ENCODE data around the gene ITGA4. TPM values are rescaled to one million over a fixed set of nuclear protein-coding genes. Genes with fewer than 3 reads are reported as not detected.

ITGA4 gene
- total and polyA plus RNA-seq, 7 donors: 1.8 to 15.6 (median 11.4) TPM

DNA sequence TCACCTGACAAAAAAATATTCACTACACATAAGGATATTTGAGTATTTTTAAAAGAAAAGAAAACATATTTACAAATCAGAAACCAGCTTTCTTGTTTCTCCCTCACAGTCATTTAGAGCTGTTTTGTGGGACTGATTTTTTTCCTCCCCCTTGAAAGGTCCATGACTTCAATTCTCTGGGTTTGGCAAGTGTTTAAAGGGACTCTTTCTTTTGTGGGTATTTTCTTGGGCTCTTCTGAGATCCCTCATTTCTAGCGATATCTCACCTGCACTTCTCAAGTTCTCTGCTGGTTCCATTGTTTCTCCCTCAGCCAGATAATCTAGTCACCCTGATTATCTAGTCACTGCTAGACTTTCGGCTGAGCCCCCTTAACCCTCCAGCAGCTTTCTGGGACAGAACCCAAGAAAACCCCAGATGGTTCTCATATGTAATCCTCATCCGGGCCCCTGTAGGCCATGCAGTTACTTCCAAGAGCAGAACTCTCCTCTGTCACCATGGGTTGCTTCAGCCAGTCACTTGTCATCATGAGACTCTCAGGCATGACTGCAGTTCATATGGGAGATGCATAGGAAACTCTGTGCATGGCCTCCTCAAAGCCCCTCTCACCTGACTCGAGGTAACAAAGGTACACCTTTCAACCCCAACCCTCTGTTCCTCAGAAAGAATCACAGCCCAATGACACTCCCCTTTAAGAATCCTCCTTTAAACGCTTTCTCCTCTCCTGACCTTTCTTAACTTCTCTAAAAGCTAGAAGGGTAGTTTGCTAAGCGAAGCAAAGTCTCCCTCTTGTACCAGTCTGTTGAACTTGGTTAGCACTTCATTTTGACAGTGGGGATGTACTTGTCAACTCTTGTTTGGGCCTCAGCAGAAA lies 36.7 kb upstream of the ITGA4 start:
- Histone ChIP-seq H3K4me3 (no peak overlapping the region), H3K36me3 (no peaks in the 10 kb centered on the region), H3K27ac (no peak overlapping the region), H3K4me1 (no peaks in the 10 kb centered on the region), H3K27me3 (no peaks in the 10 kb centered on the region), H3K9me3 (peaks cover 0 to 2% (median under 1%) of the 10 kb centered on the region in 4 donors)
- DNase-seq: no peak
- TF ChIP-seq POLR2A (IDR thresholded peaks at IDR 0.05): no peak
- no peak for TF ChIP-seq POLR2AphosphoS5 (IDR thresholded peaks at IDR 0.05)
- no peak for TF ChIP-seq EP300 (IDR thresholded peaks at IDR 0.05)
- TF ChIP-seq, protein P1, sequence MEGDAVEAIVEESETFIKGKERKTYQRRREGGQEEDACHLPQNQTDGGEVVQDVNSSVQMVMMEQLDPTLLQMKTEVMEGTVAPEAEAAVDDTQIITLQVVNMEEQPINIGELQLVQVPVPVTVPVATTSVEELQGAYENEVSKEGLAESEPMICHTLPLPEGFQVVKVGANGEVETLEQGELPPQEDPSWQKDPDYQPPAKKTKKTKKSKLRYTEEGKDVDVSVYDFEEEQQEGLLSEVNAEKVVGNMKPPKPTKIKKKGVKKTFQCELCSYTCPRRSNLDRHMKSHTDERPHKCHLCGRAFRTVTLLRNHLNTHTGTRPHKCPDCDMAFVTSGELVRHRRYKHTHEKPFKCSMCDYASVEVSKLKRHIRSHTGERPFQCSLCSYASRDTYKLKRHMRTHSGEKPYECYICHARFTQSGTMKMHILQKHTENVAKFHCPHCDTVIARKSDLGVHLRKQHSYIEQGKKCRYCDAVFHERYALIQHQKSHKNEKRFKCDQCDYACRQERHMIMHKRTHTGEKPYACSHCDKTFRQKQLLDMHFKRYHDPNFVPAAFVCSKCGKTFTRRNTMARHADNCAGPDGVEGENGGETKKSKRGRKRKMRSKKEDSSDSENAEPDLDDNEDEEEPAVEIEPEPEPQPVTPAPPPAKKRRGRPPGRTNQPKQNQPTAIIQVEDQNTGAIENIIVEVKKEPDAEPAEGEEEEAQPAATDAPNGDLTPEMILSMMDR (IDR thresholded peaks at IDR 0.05): no peak
- intact Hi-C loops (cut with DNase I): no loop called here
- 81 to 85% methylated on average over 6 of the region's 6 CpGs for WGBS, 2 donors

DNA sequence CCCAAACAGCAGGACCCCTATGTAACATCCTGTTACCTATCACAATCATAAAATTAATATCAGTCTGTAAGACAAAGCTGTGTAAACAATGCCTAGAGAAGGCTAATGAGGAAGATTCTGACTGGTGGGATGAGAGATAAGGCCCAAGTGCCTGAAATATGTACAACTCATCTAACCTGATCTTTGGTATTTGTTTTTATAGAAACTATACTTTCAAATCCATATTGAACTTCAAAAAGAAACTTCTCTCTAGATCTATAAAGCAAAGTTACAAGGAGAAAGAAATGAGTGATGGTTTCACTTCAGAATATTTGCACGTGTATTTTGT lies 36.1 kb upstream of the ITGA4 start:
- Histone ChIP-seq H3K27ac (no peak overlapping the region), H3K4me3 (no peak overlapping the region)
- WGBS, 2 donors: 47 to 72% methylated on average over 1 of the region's 1 CpG

DNA sequence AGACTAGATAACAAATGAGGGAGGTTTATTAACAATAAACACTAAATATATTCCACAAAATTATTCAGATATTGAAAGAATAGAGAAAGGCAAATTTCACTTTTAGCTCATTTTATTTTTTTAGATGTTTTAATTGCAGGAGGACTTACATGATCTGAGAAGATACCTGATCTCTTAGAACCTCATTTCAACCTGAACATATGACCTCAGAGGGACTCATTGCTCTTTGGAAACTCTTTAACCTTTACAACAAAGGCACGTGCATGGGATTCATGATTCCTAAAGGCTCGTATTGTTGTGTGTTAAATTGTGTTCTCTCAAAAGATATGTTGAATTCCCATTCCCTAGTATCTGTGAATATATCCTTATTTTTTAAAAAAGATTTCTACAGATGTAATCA lies 35.7 kb upstream of the ITGA4 start:
- Histone ChIP-seq H3K36me3 (no peaks in the 10 kb centered on the region), H3K9me3 (no peaks in the 10 kb centered on the region), H3K27me3 (no peaks in the 10 kb centered on the region), H3K4me3 (no peak overlapping the region), H3K4me1 (no peaks in the 10 kb centered on the region), H3K27ac (no peak overlapping the region)
- WGBS, 2 donors: 82 to 86% methylated on average over 2 of the region's 2 CpGs
- intact Hi-C loops (cut with DNase I): no loop called here
- TF ChIP-seq, protein P1 (IDR thresholded peaks at IDR 0.05): no peak
- no peak for TF ChIP-seq EP300 (IDR thresholded peaks at IDR 0.05)
- TF ChIP-seq POLR2A (IDR thresholded peaks at IDR 0.05): no peak
- TF ChIP-seq POLR2AphosphoS5 (IDR thresholded peaks at IDR 0.05): no peak
- no peak for DNase-seq

More for the DNA sequence above, 36.1 kb upstream of the ITGA4 start:
- H3K9me3 ChIP-seq: no peaks in the 10 kb centered on the region
- H3K36me3 ChIP-seq: no peaks in the 10 kb centered on the region
- intact Hi-C loops (cut with DNase I): no loop called here
- no peaks in the 10 kb centered on the region for H3K4me1 ChIP-seq
- H3K27me3 ChIP-seq: no peaks in the 10 kb centered on the region
- no peak for DNase-seq
- TF ChIP-seq POLR2AphosphoS5 (IDR thresholded peaks at IDR 0.05) (no peak), EP300 (IDR thresholded peaks at IDR 0.05) (no peak), POLR2A (IDR thresholded peaks at IDR 0.05) (no peak)
- TF ChIP-seq, protein P1 (IDR thresholded peaks at IDR 0.05): no peak

DNA sequence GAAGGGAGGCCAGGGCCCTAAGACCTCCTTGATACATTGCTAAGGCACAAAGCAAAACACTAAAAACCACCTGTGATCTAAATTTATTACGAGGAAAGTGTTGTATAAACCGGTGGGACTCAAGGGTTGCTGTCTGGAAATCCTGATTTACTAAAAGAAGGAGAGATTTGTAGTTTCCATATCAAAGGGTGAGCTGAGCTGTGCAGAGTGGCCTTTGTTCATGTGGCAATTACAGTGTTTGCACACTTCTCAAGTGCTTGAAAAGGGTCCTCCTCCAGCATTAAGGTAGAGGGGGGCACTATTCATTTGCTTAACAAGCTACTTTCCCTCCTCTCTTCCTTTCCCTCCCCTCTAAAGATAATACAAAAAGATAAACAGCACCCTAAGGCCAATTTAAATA lies 30.5 kb upstream of the ITGA4 start:
- no peak overlapping the region for H3K4me3 ChIP-seq
- no peak for TF ChIP-seq POLR2AphosphoS5 (IDR thresholded peaks at IDR 0.05)
- TF ChIP-seq, protein P1 (IDR thresholded peaks at IDR 0.05): no peak
- TF ChIP-seq POLR2A (IDR thresholded peaks at IDR 0.05): no peak
- no peak for TF ChIP-seq EP300 (IDR thresholded peaks at IDR 0.05)
- intact Hi-C loops (cut with DNase I): no loop called here
- H3K9me3 ChIP-seq: no peaks in the 10 kb centered on the region
- no peaks in the 10 kb centered on the region for H3K27me3 ChIP-seq
- 19 to 57% methylated on average over 2 of the region's 2 CpGs for WGBS, 2 donors
- no peak for DNase-seq
- no peak overlapping the region for H3K27ac ChIP-seq
- H3K4me1 ChIP-seq: no peaks in the 10 kb centered on the region
- H3K36me3 ChIP-seq: no peaks in the 10 kb centered on the region

Measured in sigmoid colon (tissue), 7 donors.